ENCODE measurements around the gene MAP3K1. TPM values are rescaled to one million over a fixed set of nuclear protein-coding genes. Genes with fewer than 3 reads are reported as not detected.
A peak's percentile ranks its signal among the peaks of the same experiment; 100 is the strongest.

Gene MAP3K1
- total RNA-seq, 3 donors from 2014 or later: 11.1 to 12.2 (median 11.5) TPM

GRCh38 chr5:56840597-56840996 is 25.2 kb downstream of the MAP3K1 start:
- Histone ChIP-seq H3K4me1 (ENCODE audit: low read depth) (peaks cover 8% of the 10 kb centered on the region), H3K36me3 (ENCODE audit: low read depth) (no peaks in the 10 kb centered on the region), H3K9me3 (no peaks in the 10 kb centered on the region), H3K4me3 (no peak overlapping the region)
- ATAC-seq (no peak), DNase-seq (no peak)
- intact Hi-C loops (cut with DNase I, micrococcal nuclease): no loop called here
- no peak for TF ChIP-seq CTCF (IDR thresholded peaks at IDR 0.05)

GRCh38 chr5:56845277-56845676 is 29.9 kb downstream of the MAP3K1 start:
- DNase-seq (no peak), ATAC-seq (peak; percentile 37)
- intact Hi-C loops (cut with DNase I, micrococcal nuclease): no loop called here
- TF ChIP-seq CTCF (IDR thresholded peaks at IDR 0.05): no peak
- Histone ChIP-seq H3K9me3 (no peaks in the 10 kb centered on the region), H3K4me3 (no peak overlapping the region), H3K36me3 (ENCODE audit: low read depth) (no peaks in the 10 kb centered on the region), H3K4me1 (ENCODE audit: low read depth) (peaks cover 4% of the 10 kb centered on the region)

- Histone ChIP-seq H3K9me3 (no peaks in the 10 kb centered on the region), H3K36me3 (ENCODE audit: low read depth) (no peaks in the 10 kb centered on the region), H3K4me3 (no peak overlapping the region), H3K4me1 (ENCODE audit: low read depth) (peaks cover 7% of the 10 kb centered on the region)
- no peak for TF ChIP-seq CTCF (IDR thresholded peaks at IDR 0.05)
- intact Hi-C loops (cut with DNase I, micrococcal nuclease): no loop called here
- DNase-seq: no peak
- no peak for ATAC-seq
These were observed 30.6 kb downstream of the MAP3K1 start for GRCh38 chr5:56845904-56846480.

- TF ChIP-seq CTCF (IDR thresholded peaks at IDR 0.05): no peak
- ATAC-seq (peak; percentile 19), DNase-seq (no peak)
- Histone ChIP-seq H3K4me1 (ENCODE audit: low read depth) (peaks cover 20% of the 10 kb centered on the region), H3K36me3 (ENCODE audit: low read depth) (no peaks in the 10 kb centered on the region), H3K9me3 (no peaks in the 10 kb centered on the region), H3K4me3 (no peak overlapping the region)
- intact Hi-C loops (cut with DNase I, micrococcal nuclease): no loop called here
These were observed 32.9 kb downstream of the MAP3K1 start for GRCh38 chr5:56848206-56848605.

- intact Hi-C loops (cut with DNase I, micrococcal nuclease): no loop called here
- no peak overlapping the region for H3K4me3 ChIP-seq
- peaks cover 20% of the 10 kb centered on the region for H3K4me1 ChIP-seq (ENCODE audit: low read depth)
- TF ChIP-seq CTCF (IDR thresholded peaks at IDR 0.05): no peak
- H3K36me3 ChIP-seq (ENCODE audit: low read depth): no peaks in the 10 kb centered on the region
- no peak for ATAC-seq
- no peak for DNase-seq
- no peaks in the 10 kb centered on the region for H3K9me3 ChIP-seq
These were observed 34.3 kb downstream of the MAP3K1 start for GRCh38 chr5:56849671-56850070.

- Histone ChIP-seq H3K9me3 (no peaks in the 10 kb centered on the region), H3K4me1 (ENCODE audit: low read depth) (peaks cover 23% of the 10 kb centered on the region), H3K4me3 (no peak overlapping the region), H3K36me3 (ENCODE audit: low read depth) (no peaks in the 10 kb centered on the region)
- intact Hi-C loops (cut with DNase I, micrococcal nuclease): no loop called here
- ATAC-seq: no peak
- TF ChIP-seq CTCF (IDR thresholded peaks at IDR 0.05): no peak
- no peak for DNase-seq
These were observed 35.1 kb downstream of the MAP3K1 start for GRCh38 chr5:56850423-56850822.
